SK-N-SH treated with all-trans-retinoic acid at 6 μM for 48 hours (cell line): ENCODE results near the gene LAMA5.

Source experiments
- BACH2 ChIP-seq: fragments of 250-450 bp; sonication (Bioruptor Pico); IDR thresholded peaks from 2 replicates; pipeline ENCODE4 v1.9.0; 2021; ENCODE audit warnings: mild to moderate bottlenecking, borderline replicate concordance
- ISL1 ChIP-seq: fragments of 250-450 bp; sonication (Bioruptor Pico); IDR thresholded peaks from 2 replicates; pipeline ENCODE4 v2.1.2; 2022; ENCODE audit warnings: mild to moderate bottlenecking, moderate library complexity
- OSR1 ChIP-seq: fragments of 250-450 bp; sonication (Bioruptor Pico); IDR thresholded peaks from 2 replicates; pipeline ENCODE4 v1.8.0; 2022; ENCODE audit warnings: moderate library complexity, mild to moderate bottlenecking, inconsistent platforms
- PPARA ChIP-seq: fragments of 250-450 bp; sonication (Bioruptor Pico); IDR thresholded peaks from 2 replicates; pipeline ENCODE4 v1.5.0; 2020; ENCODE audit warnings: mild to moderate bottlenecking, borderline replicate concordance
- SNAI2 ChIP-seq: fragments of 250-450 bp; sonication (Bioruptor Pico); IDR thresholded peaks from 2 replicates; pipeline ENCODE4 v1.5.0; 2020; ENCODE audit warnings: mild to moderate bottlenecking, moderate library complexity
- TOX ChIP-seq: fragments of 250-450 bp; sonication (Bioruptor Pico); IDR thresholded peaks from 2 replicates; pipeline ENCODE4 v1.8.0; 2021; ENCODE audit warnings: mild to moderate bottlenecking, moderate library complexity, borderline replicate concordance
- ZC3H10 ChIP-seq: fragments of 250-450 bp; sonication (Bioruptor Pico); IDR thresholded peaks from 2 replicates; pipeline ENCODE4 v1.5.1; 2021; ENCODE audit warnings: mild to moderate bottlenecking, moderate library complexity
- ZFP3 ChIP-seq: fragments of 250-450 bp; sonication (Bioruptor Pico); IDR thresholded peaks from 2 replicates; pipeline ENCODE4 v1.5.0; 2020; ENCODE audit warnings: mild to moderate bottlenecking, moderate library complexity
- ZFP30 ChIP-seq: fragments of 450-650 bp; formaldehyde crosslinking; IDR thresholded peaks from 2 replicates; pipeline ENCODE4 v1.5.0; 2022; ENCODE audit warnings: mild to moderate bottlenecking, moderate library complexity
- TF ChIP-seq, protein P1 (sequence below): fragments of 250-450 bp; sonication (Bioruptor Pico); IDR thresholded peaks from 2 replicates; pipeline ENCODE4 v1.5.1; 2020; ENCODE audit warnings: low read depth, mild to moderate bottlenecking, moderate library complexity
- TF ChIP-seq, protein P2 (sequence below): fragments of 250-450 bp; sonication (Bioruptor Pico); IDR thresholded peaks from 2 replicates; pipeline ENCODE4 v1.8.0; 2020; ENCODE audit warnings: mild to moderate bottlenecking, moderate library complexity, borderline replicate concordance
- TF ChIP-seq, protein P3 (sequence below): fragments of 250-450 bp; sonication (Bioruptor Pico); IDR thresholded peaks from 2 replicates; pipeline ENCODE4 v1.5.0; 2020; ENCODE audit warnings: mild to moderate bottlenecking, moderate library complexity

DNA sequence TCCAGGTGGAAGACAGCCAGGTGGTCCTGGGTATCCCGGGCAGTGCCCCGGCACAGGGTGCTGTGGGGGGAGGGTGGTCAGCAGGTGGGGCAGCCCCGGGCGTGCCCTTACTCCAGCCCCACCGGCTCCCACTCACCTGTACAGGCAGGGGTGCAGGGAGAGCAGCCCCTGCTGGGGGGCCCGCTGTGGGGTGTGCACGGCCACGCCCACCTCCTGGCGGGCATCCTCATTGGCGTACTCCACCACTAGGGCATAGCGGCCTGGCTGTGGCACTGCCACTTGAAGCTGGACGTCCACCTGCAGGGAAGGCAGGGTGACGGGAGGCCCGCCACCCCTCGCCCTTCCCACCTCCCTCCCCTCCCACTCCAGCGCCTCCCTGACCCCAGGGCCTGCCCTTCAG lies 34.7 kb downstream of the LAMA5 start:
- TF ChIP-seq ZFP30 (CRISPR knock-in tag), result no peak
- no peak for TF ChIP-seq ZC3H10 (CRISPR knock-in tag)
- TF ChIP-seq OSR1, result no peak
- no peak for TF ChIP-seq ISL1
- TF ChIP-seq, protein P1, sequence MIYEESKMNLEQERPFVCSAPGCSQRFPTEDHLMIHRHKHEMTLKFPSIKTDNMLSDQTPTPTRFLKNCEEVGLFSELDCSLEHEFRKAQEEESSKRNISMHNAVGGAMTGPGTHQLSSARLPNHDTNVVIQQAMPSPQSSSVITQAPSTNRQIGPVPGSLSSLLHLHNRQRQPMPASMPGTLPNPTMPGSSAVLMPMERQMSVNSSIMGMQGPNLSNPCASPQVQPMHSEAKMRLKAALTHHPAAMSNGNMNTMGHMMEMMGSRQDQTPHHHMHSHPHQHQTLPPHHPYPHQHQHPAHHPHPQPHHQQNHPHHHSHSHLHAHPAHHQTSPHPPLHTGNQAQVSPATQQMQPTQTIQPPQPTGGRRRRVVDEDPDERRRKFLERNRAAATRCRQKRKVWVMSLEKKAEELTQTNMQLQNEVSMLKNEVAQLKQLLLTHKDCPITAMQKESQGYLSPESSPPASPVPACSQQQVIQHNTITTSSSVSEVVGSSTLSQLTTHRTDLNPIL, result no peak
- TF ChIP-seq, protein P2, sequence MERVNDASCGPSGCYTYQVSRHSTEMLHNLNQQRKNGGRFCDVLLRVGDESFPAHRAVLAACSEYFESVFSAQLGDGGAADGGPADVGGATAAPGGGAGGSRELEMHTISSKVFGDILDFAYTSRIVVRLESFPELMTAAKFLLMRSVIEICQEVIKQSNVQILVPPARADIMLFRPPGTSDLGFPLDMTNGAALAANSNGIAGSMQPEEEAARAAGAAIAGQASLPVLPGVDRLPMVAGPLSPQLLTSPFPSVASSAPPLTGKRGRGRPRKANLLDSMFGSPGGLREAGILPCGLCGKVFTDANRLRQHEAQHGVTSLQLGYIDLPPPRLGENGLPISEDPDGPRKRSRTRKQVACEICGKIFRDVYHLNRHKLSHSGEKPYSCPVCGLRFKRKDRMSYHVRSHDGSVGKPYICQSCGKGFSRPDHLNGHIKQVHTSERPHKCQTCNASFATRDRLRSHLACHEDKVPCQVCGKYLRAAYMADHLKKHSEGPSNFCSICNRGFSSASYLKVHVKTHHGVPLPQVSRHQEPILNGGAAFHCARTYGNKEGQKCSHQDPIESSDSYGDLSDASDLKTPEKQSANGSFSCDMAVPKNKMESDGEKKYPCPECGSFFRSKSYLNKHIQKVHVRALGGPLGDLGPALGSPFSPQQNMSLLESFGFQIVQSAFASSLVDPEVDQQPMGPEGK (CRISPR knock-in tag), result no peak
- TF ChIP-seq, protein P3, sequence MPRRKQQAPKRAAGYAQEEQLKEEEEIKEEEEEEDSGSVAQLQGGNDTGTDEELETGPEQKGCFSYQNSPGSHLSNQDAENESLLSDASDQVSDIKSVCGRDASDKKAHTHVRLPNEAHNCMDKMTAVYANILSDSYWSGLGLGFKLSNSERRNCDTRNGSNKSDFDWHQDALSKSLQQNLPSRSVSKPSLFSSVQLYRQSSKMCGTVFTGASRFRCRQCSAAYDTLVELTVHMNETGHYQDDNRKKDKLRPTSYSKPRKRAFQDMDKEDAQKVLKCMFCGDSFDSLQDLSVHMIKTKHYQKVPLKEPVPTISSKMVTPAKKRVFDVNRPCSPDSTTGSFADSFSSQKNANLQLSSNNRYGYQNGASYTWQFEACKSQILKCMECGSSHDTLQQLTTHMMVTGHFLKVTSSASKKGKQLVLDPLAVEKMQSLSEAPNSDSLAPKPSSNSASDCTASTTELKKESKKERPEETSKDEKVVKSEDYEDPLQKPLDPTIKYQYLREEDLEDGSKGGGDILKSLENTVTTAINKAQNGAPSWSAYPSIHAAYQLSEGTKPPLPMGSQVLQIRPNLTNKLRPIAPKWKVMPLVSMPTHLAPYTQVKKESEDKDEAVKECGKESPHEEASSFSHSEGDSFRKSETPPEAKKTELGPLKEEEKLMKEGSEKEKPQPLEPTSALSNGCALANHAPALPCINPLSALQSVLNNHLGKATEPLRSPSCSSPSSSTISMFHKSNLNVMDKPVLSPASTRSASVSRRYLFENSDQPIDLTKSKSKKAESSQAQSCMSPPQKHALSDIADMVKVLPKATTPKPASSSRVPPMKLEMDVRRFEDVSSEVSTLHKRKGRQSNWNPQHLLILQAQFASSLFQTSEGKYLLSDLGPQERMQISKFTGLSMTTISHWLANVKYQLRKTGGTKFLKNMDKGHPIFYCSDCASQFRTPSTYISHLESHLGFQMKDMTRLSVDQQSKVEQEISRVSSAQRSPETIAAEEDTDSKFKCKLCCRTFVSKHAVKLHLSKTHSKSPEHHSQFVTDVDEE (CRISPR knock-in tag), result no peak
- no peak for TF ChIP-seq BACH2 (CRISPR knock-in tag)
- no peak for TF ChIP-seq PPARA (CRISPR knock-in tag)
- TF ChIP-seq ZFP3, result no peak
- no peak for TF ChIP-seq SNAI2
- no peak for TF ChIP-seq TOX (CRISPR knock-in tag)
